Neural progenitor cell (in vitro differentiated cells): ENCODE results near the gene CRHR1. TPM values are rescaled to one million over a fixed set of nuclear protein-coding genes. Genes with fewer than 3 reads are reported as not detected.

ENCODE experiments used
- DNase-seq: peaks from one replicate; pipeline ENCODE4 v3.0.0-alpha.2; 2016; ENCODE audit warnings: low spot score
- H2AFZ ChIP-seq: fragments of 200-600 bp; sonication (generic); replicated peaks from 2 replicates; pipeline ENCODE4 v1.6.1; 2016; ENCODE audit warnings: antibody characterized with exemption
- H3F3A ChIP-seq: fragments of 200-600 bp; sonication (generic); 2 replicates; pipeline ENCODE4 v1.6.1; 2016; ENCODE audit warnings: antibody characterized with exemption, low read depth
- H3K27ac ChIP-seq: fragments of 200-600 bp; sonication (generic); 2 replicates; pipeline ENCODE4 v1.5.1; 2016; ENCODE audit warnings: mild to moderate bottlenecking
- H3K27me3 ChIP-seq: fragments of 200-600 bp; sonication (generic); 2 replicates; pipeline ENCODE4 v1.6.1; 2016; ENCODE audit warnings: mild to moderate bottlenecking, moderate library complexity
- H3K36me3 ChIP-seq: fragments of 200-600 bp; sonication (generic); 2 replicates; pipeline ENCODE4 v1.5.1; 2016
- H3K4me1 ChIP-seq: fragments of 200-600 bp; sonication (generic); 2 replicates; pipeline ENCODE4 v1.6.1; 2016; ENCODE audit warnings: mixed run types
- H3K4me2 ChIP-seq: fragments of 200-600 bp; sonication (generic); 2 replicates; pipeline ENCODE4 v1.6.1; 2016
- H3K4me3 ChIP-seq: fragments of 200-600 bp; sonication (generic); 2 replicates; pipeline ENCODE4 v1.5.1; 2016
- H3K79me2 ChIP-seq: fragments of 200-600 bp; sonication (generic); 2 replicates; pipeline ENCODE4 v1.6.1; 2016; ENCODE audit warnings: low read depth
- H3K9ac ChIP-seq: fragments of 200-600 bp; sonication (generic); 2 replicates; pipeline ENCODE4 v1.6.1; 2016
- H3K9me3 ChIP-seq: fragments of 200-600 bp; sonication (generic); 2 replicates; pipeline ENCODE4 v1.5.1; 2016; ENCODE audit warnings: low read depth
- H4K20me1 ChIP-seq: fragments of 200-600 bp; sonication (generic); 2 replicates; pipeline ENCODE4 v1.6.1; 2016; ENCODE audit warnings: low read depth
- H3K27ac Mint-ChIP-seq: 3 replicates; pipeline ENCODE4 v1.8.0; 2021; ENCODE audit warnings: mixed read lengths
- H3K27me3 Mint-ChIP-seq: 2 replicates; pipeline ENCODE4 v1.8.0; 2022; ENCODE audit warnings: low read depth, mild to moderate bottlenecking, inconsistent platforms, moderate library complexity, mixed read lengths; ENCODE audit not compliant: insufficient read depth
- H3K36me3 Mint-ChIP-seq: 3 replicates; pipeline ENCODE4 v1.8.0; 2021; ENCODE audit warnings: mixed read lengths
- H3K4me1 Mint-ChIP-seq: 3 replicates; pipeline ENCODE4 v1.8.0; 2021; ENCODE audit warnings: mixed read lengths
- H3K4me3 Mint-ChIP-seq: 3 replicates; pipeline ENCODE4 v1.8.0; 2021; ENCODE audit warnings: mild to moderate bottlenecking, moderate library complexity, mixed read lengths
- H3K9me3 Mint-ChIP-seq: 3 replicates; pipeline ENCODE4 v1.8.0; 2020; ENCODE audit warnings: mixed read lengths
- CTCF ChIP-seq: fragments of 200-600 bp; sonication (generic); IDR thresholded peaks from 2 replicates; pipeline ENCODE4 v1.5.1; 2017; ENCODE audit warnings: antibody characterized with exemption, mild to moderate bottlenecking
- EZH2 ChIP-seq: fragments of 200-600 bp; sonication (generic); IDR thresholded peaks from 2 replicates; pipeline ENCODE4 v1.6.1; 2017; ENCODE audit warnings: antibody characterized with exemption, mild to moderate bottlenecking, moderate library complexity
- EZH2phosphoT487 ChIP-seq: fragments of 200-600 bp; sonication (generic); IDR thresholded peaks from 2 replicates; pipeline ENCODE4 v1.6.1; 2017; ENCODE audit warnings: antibody characterized with exemption
- total RNA-seq: library from RNA; depleted of rRNA; stranded (reverse); fragments of >200 nt; gene quantifications from 2 replicates; pipeline ENCODE4 v1.2.3, GENCODE V29; 2015; ENCODE audit warnings: low replicate concordance

CRHR1 gene
- total RNA-seq, 1 donor from 2014 or later, result 3.4 TPM

GRCh38 chr17:45757431-45758218, 26.5 kb upstream of the CRHR1 start:
- no peak for DNase-seq
- Histone ChIP-seq H3K79me2 (no peaks in the 10 kb centered on the region), H3K4me1 (peaks cover 5% of the 10 kb centered on the region), H3K36me3 (no peaks in the 10 kb centered on the region), H3K4me3 (no peak overlapping the region), H3K27me3 (peaks cover 20% of the 10 kb centered on the region), H3K27ac (no peak overlapping the region), H3K4me2 (no peak overlapping the region), H4K20me1 (no peaks in the 10 kb centered on the region), H3K9ac (no peak overlapping the region), H2AFZ (no peak overlapping the region), H3F3A (no peaks in the 10 kb centered on the region), H3K9me3 (no peaks in the 10 kb centered on the region)
- H3K9me3 Mint-ChIP-seq, result no peaks in the 10 kb centered on the region
- peaks cover 8% of the 10 kb centered on the region for H3K4me1 Mint-ChIP-seq
- TF ChIP-seq EZH2phosphoT487, result no peak
- no peak for TF ChIP-seq CTCF
- no peak for TF ChIP-seq EZH2
- peaks cover 9% of the 10 kb centered on the region for H3K27me3 Mint-ChIP-seq
- H3K4me3 Mint-ChIP-seq, result no peak overlapping the region
- H3K36me3 Mint-ChIP-seq, result no peaks in the 10 kb centered on the region
- no peak overlapping the region for H3K27ac Mint-ChIP-seq

GRCh38 chr17:45758544-45758943, 25.6 kb upstream of the CRHR1 start:
- Histone ChIP-seq H3K36me3 (no peaks in the 10 kb centered on the region), H3K9ac (no peak overlapping the region), H2AFZ (no peak overlapping the region), H3K4me2 (no peak overlapping the region), H3K79me2 (no peaks in the 10 kb centered on the region), H3K27ac (no peak overlapping the region), H3K4me3 (no peak overlapping the region), H3K9me3 (no peaks in the 10 kb centered on the region), H3K4me1 (peaks cover 10% of the 10 kb centered on the region), H3F3A (no peaks in the 10 kb centered on the region), H4K20me1 (no peaks in the 10 kb centered on the region), H3K27me3 (peaks cover 18% of the 10 kb centered on the region)
- no peak for DNase-seq
- no peaks in the 10 kb centered on the region for H3K36me3 Mint-ChIP-seq
- H3K9me3 Mint-ChIP-seq, result no peaks in the 10 kb centered on the region
- no peak overlapping the region for H3K4me3 Mint-ChIP-seq
- no peak for TF ChIP-seq EZH2phosphoT487
- peaks cover 12% of the 10 kb centered on the region for H3K4me1 Mint-ChIP-seq
- no peak overlapping the region for H3K27ac Mint-ChIP-seq
- peaks cover 6% of the 10 kb centered on the region for H3K27me3 Mint-ChIP-seq

- H3K27me3 ChIP-seq, result peaks cover 6% of the 10 kb centered on the region
- no peak overlapping the region for H3K4me2 ChIP-seq
- H3F3A ChIP-seq, result no peaks in the 10 kb centered on the region
- H3K4me3 ChIP-seq, result no peak overlapping the region
- H3K9ac ChIP-seq, result no peak overlapping the region
- no peaks in the 10 kb centered on the region for H3K9me3 ChIP-seq
- H4K20me1 ChIP-seq, result no peaks in the 10 kb centered on the region
- H2AFZ ChIP-seq, result no peak overlapping the region
- no peak for DNase-seq
- no peak overlapping the region for H3K27ac ChIP-seq
- H3K36me3 ChIP-seq, result no peaks in the 10 kb centered on the region
- Mint-ChIP-seq H3K4me3 (no peak overlapping the region), H3K27me3 (peaks cover 9% of the 10 kb centered on the region), H3K4me1 (peaks cover 12% of the 10 kb centered on the region), H3K27ac (no peak overlapping the region), H3K36me3 (no peaks in the 10 kb centered on the region), H3K9me3 (no peaks in the 10 kb centered on the region)
- H3K79me2 ChIP-seq, result no peaks in the 10 kb centered on the region
- no peak for TF ChIP-seq EZH2phosphoT487
- H3K4me1 ChIP-seq, result peaks cover 10% of the 10 kb centered on the region
Measured at GRCh38 chr17:45759761-45760160, 24.4 kb upstream of the CRHR1 start.

GRCh38 chr17:45761957-45762565, 22.1 kb upstream of the CRHR1 start:
- H3K4me3 ChIP-seq, result no peak overlapping the region
- no peaks in the 10 kb centered on the region for H3K9me3 ChIP-seq

More at GRCh38 chr17:45761957-45762565, 22.1 kb upstream of the CRHR1 start:
- Histone ChIP-seq H3K36me3 (no peaks in the 10 kb centered on the region), H3K4me1 (peaks cover 6% of the 10 kb centered on the region), H4K20me1 (no peaks in the 10 kb centered on the region), H3K27me3 (no peaks in the 10 kb centered on the region), H3F3A (no peaks in the 10 kb centered on the region), H3K9ac (no peak overlapping the region), H3K79me2 (no peaks in the 10 kb centered on the region), H3K4me2 (no peak overlapping the region), H3K27ac (no peak overlapping the region), H2AFZ (no peak overlapping the region)
- DNase-seq, result no peak
- Mint-ChIP-seq H3K4me1 (peaks cover 5% of the 10 kb centered on the region), H3K27ac (no peak overlapping the region), H3K27me3 (peaks cover 6% of the 10 kb centered on the region), H3K9me3 (no peaks in the 10 kb centered on the region), H3K4me3 (no peak overlapping the region), H3K36me3 (no peaks in the 10 kb centered on the region)
- TF ChIP-seq CTCF (no peak), EZH2phosphoT487 (no peak), EZH2 (no peak)
